Body of pancreas (tissue), 4 donors: ENCODE results near the gene FHIP2A. TPM values are rescaled to one million over a fixed set of nuclear protein-coding genes. Genes with fewer than 3 reads are reported as not detected.
A peak's percentile ranks its signal among the peaks of the same experiment; 100 is the strongest.

Experiments used
- ATAC-seq: fragments of 150-250 bp; one replicate; pipeline ENCODE4 v1.9.1; 2016
- DNase-seq, 4 donors: peaks; one replicate each; pipeline ENCODE4 v3.0.0-alpha.2; 2019
- H3K27ac ChIP-seq, 4 donors: fragments of 200-600 bp; sonication (generic); 1 replicate in 3 of 4; 2 replicates in 1 of 4; pipeline versions ENCODE4 v1.5.1 to v1.6.1; 2016 to 2019; ENCODE audit warnings: mild to moderate bottlenecking in 1 of 4, mixed read lengths in 1 of 4, moderate library complexity in 1 of 4
- H3K27me3 ChIP-seq, 2 donors: fragments of 200-600 bp; sonication (generic); one replicate each; pipeline ENCODE4 v1.6.0; 2016; ENCODE audit warnings: mild to moderate bottlenecking in 1 of 2
- H3K36me3 ChIP-seq, 2 donors: fragments of 200-600 bp; sonication (generic); replicated peaks in 1 of 2; 2 replicates each; pipeline ENCODE4 v1.5.1; 2016; ENCODE audit warnings: low read depth in 2 of 2; ENCODE audit not compliant: insufficient read depth in 1 of 2
- H3K4me1 ChIP-seq: fragments of 200-600 bp; sonication (generic); one replicate; pipeline ENCODE4 v1.6.0; 2016
- H3K4me3 ChIP-seq, 2 donors: fragments of 200-600 bp; sonication (generic); 1 replicate in 1 of 2; 2 replicates in 1 of 2; pipeline ENCODE4 v1.5.1; 2016 to 2019
- H3K9me3 ChIP-seq, 3 donors: fragments of 200-600 bp; sonication (generic); 1 replicate in 2 of 3; 2 replicates in 1 of 3; pipeline ENCODE4 v1.5.1; 2016
- CTCF ChIP-seq, 7 experiments: fragments of 450-650 bp in 4 of 7; fragments of 200-600 bp in 3 of 7; sonication (generic) in 3 of 7; IDR thresholded peaks; one replicate each; pipeline ENCODE4 v1.5.1; 2016 to 2019; ENCODE audit warnings: antibody characterized with exemption in 7 of 7
- POLR2A ChIP-seq, 3 donors: fragments of 450-650 bp; IDR thresholded peaks; one replicate each; pipeline ENCODE4 v1.6.1; 2016; ENCODE audit warnings: antibody characterized with exemption in 3 of 3, mild to moderate bottlenecking in 2 of 3
- WGBS, 2 donors: methylation state at CpG; one replicate each; pipeline ENCODE4 v1.1.5; 2017; 5-methylcytosine and 5-hydroxymethylcytosine counted together
- intact Hi-C: fragments of 100-400 bp; cut with DNase I; formaldehyde crosslinking; loops from one replicate; pipeline ENCODE4 v1.15.1; 2023
- total RNA-seq, 2 donors: library from RNA; depleted of rRNA; stranded (reverse); fragments of >200 nt; gene quantifications; one replicate each; pipeline ENCODE4 v1.1.0, GENCODE V29; 2016

Gene FHIP2A
- total RNA-seq, 2 donors from 2014 or later: 14.8 to 19.8 TPM

GRCh38 chr10:114779803-114780576, 41.6 kb upstream of the FHIP2A start:
- Histone ChIP-seq H3K4me3 (no peak overlapping the region), H3K27me3 (no peaks in the 10 kb centered on the region), H3K27ac (peak overlapping the region in 2 of 4 donors; percentile 2 to 31), H3K36me3 (no peaks in the 10 kb centered on the region), H3K9me3 (no peaks in the 10 kb centered on the region), H3K4me1 (no peaks in the 10 kb centered on the region)
- 47 to 60% methylated on average over 3 of the region's 3 CpGs for WGBS, 2 donors
- intact Hi-C loops: loop anchor here (10.0 kb wide), 1 partner anchor 475 kb away; no protein-coding TSS in a partner anchor
- TF ChIP-seq CTCF (IDR thresholded peaks at IDR 0.05): no peak
- TF ChIP-seq POLR2A (IDR thresholded peaks at IDR 0.05): no peak
- DNase-seq (no peak), ATAC-seq (peak; percentile 48)

DNA sequence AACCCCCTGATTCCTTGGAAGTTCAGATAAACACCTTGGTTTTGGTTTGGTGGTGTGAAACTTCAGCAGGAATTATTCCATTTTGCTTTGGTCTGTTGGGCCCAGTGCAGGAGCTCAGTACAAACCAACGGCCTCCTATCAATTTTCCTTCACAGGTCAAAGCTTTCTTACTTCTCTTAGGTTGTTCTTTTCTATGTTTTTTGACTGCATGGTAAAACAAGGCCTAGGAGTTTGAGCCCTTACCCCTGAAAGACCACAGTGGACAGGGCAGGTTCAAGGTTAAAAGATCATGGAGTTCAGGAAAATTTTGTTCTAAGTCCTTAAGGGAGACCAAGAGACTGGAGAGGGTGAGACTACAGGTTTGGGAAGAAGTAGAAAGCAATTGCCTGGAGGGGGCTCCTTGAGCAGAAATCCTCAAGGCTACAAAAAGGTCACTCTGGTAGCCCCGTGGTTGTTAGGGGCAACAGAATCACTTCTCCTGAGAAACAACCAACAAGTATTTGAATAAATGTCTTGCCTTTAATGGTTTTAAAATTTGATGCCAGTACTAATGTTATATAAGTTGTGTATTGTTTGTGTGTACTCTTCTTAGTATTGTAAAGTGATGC, 40.9 kb upstream of the FHIP2A start:
- DNase-seq (no peak), ATAC-seq (no peak)
- no peak for TF ChIP-seq CTCF (IDR thresholded peaks at IDR 0.05)
- TF ChIP-seq POLR2A (IDR thresholded peaks at IDR 0.05): no peak
- Histone ChIP-seq H3K36me3 (no peaks in the 10 kb centered on the region), H3K9me3 (no peaks in the 10 kb centered on the region), H3K4me1 (no peaks in the 10 kb centered on the region), H3K27me3 (no peaks in the 10 kb centered on the region), H3K27ac (no peak overlapping the region), H3K4me3 (no peak overlapping the region)
- intact Hi-C loops: loop anchor here (10.0 kb wide), 1 partner anchor 476 kb away; no protein-coding TSS in a partner anchor
- WGBS, 2 donors: 68 to 72% methylated on average over 2 of the region's 2 CpGs

DNA sequence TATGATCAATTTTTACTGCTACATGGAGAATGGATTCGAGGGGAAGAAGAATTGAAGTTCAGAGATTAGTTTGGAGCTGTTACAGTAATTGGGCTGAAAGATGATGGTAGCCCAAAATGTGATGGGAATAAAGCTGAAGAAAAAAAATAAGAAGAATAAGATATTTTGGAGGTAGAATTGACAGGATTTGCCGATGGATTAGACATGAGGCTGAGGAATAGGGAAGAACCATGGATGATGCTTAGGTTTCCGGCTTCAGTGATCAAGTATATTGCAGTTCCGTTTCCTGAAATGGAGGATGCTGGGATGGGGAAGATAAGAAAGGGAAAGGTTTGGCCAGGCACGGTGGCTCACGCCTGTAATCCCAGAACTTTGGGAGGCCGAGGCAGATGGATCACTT, 38.9 kb upstream of the FHIP2A start:
- no peak for DNase-seq
- 86 to 92% methylated on average over 7 of the region's 7 CpGs for WGBS, 2 donors
- H3K9me3 ChIP-seq: no peaks in the 10 kb centered on the region

DNA sequence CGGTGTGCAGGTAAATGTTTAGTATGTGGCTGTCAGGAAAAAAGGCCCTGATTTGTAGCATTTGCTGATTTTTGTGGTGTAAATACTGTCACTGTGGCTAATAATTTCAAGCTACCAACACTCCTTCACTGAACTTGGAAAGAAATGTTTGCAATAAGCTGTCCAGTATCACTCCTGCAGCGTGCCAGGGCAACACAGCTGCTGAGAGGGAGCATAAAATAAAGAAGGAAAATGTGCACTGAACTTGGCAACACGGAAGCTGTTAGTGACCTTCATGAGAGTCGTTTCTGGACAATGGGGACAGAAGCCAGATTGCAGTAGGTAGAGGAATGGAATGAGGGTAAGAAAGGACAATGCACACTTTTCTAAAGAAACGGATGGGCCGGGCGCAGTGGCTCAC, 37.9 kb upstream of the FHIP2A start:
- Histone ChIP-seq H3K4me1 (no peaks in the 10 kb centered on the region), H3K27me3 (no peaks in the 10 kb centered on the region), H3K4me3 (no peak overlapping the region), H3K27ac (no peak overlapping the region), H3K36me3 (no peaks in the 10 kb centered on the region), H3K9me3 (no peaks in the 10 kb centered on the region)
- DNase-seq: no peak
- intact Hi-C loops: loop anchor here (10.0 kb wide), 1 partner anchor 479 kb away; no protein-coding TSS in a partner anchor
- ATAC-seq: no peak
- 54 to 55% methylated on average over 7 of the region's 7 CpGs for WGBS, 2 donors
- TF ChIP-seq POLR2A (IDR thresholded peaks at IDR 0.05): no peak
- no peak for TF ChIP-seq CTCF (IDR thresholded peaks at IDR 0.05)

More for the DNA sequence above, 38.9 kb upstream of the FHIP2A start:
- no peaks in the 10 kb centered on the region for H3K36me3 ChIP-seq
- H3K4me3 ChIP-seq: no peak overlapping the region
- TF ChIP-seq CTCF (IDR thresholded peaks at IDR 0.05) (no peak), POLR2A (IDR thresholded peaks at IDR 0.05) (no peak)
- intact Hi-C loops: loop anchor here (10.0 kb wide), 1 partner anchor 478 kb away; no protein-coding TSS in a partner anchor
- no peaks in the 10 kb centered on the region for H3K27me3 ChIP-seq
- no peak for ATAC-seq
- H3K27ac ChIP-seq: no peak overlapping the region
- no peaks in the 10 kb centered on the region for H3K4me1 ChIP-seq
